Smooth muscle cell (in vitro differentiated cells): ENCODE results near the gene ARHGAP12. TPM values are rescaled to one million over a fixed set of nuclear protein-coding genes. Genes with fewer than 3 reads are reported as not detected.

Source experiments
- DNase-seq: peaks from one replicate; lab custom pipeline; 2025; ENCODE audit not compliant: unreplicated experiment; lab: John Stamatoyannopoulos, UW
- H2AFZ ChIP-seq: fragments of 200-600 bp; sonication (generic); 2 replicates; pipeline ENCODE4 v1.6.0; 2016; ENCODE audit warnings: antibody characterized with exemption, low read depth, mild to moderate bottlenecking
- H3F3A ChIP-seq: fragments of 200-600 bp; sonication (generic); 2 replicates; pipeline ENCODE4 v1.6.0; 2017; ENCODE audit warnings: antibody characterized with exemption, low read depth
- H3K27ac ChIP-seq: fragments of 200-600 bp; sonication (generic); 2 replicates; pipeline ENCODE4 v1.5.1; 2016; ENCODE audit warnings: low read depth, mild to moderate bottlenecking
- H3K27me3 ChIP-seq: fragments of 200-600 bp; sonication (generic); 2 replicates; pipeline ENCODE4 v1.6.1; 2016; ENCODE audit warnings: low read depth, mild to moderate bottlenecking
- H3K36me3 ChIP-seq: fragments of 200-600 bp; sonication (generic); 2 replicates; pipeline ENCODE4 v1.5.1; 2016; ENCODE audit warnings: low read depth
- H3K4me1 ChIP-seq: fragments of 200-600 bp; sonication (generic); 2 replicates; pipeline ENCODE4 v1.5.1; 2016; ENCODE audit warnings: low read depth
- H3K4me2 ChIP-seq: fragments of 200-600 bp; sonication (generic); 2 replicates; pipeline ENCODE4 v1.6.0; 2016; ENCODE audit warnings: mild to moderate bottlenecking
- H3K4me3 ChIP-seq: fragments of 200-600 bp; sonication (generic); 2 replicates; pipeline ENCODE4 v1.5.1; 2016; ENCODE audit warnings: mild to moderate bottlenecking
- H3K79me2 ChIP-seq: fragments of 200-600 bp; sonication (generic); 2 replicates; pipeline ENCODE4 v1.6.0; 2016; ENCODE audit warnings: low read depth, mild to moderate bottlenecking
- H3K9ac ChIP-seq: fragments of 200-600 bp; sonication (generic); 2 replicates; pipeline ENCODE4 v1.6.0; 2016; ENCODE audit warnings: low read depth
- H3K9me3 ChIP-seq: fragments of 200-600 bp; sonication (generic); replicated peaks from 2 replicates; pipeline ENCODE4 v1.5.1; 2016; ENCODE audit warnings: low read depth
- H4K20me1 ChIP-seq: fragments of 200-600 bp; sonication (generic); 2 replicates; pipeline ENCODE4 v1.6.0; 2016; ENCODE audit warnings: low read depth
- CTCF ChIP-seq: fragments of 200-600 bp; sonication (generic); IDR thresholded peaks from 2 replicates; pipeline ENCODE4 v1.5.1; 2017; ENCODE audit warnings: borderline replicate concordance, mild to moderate bottlenecking, antibody characterized with exemption; ENCODE audit not compliant: insufficient read depth, poor library complexity, severe bottlenecking
- WGBS: methylation state at CpG from one replicate; pipeline ENCODE4 v1.1.7; 2016; ENCODE audit warnings: low lambda C conversion rate; 5-methylcytosine and 5-hydroxymethylcytosine counted together
- polyA plus RNA-seq: library from polyadenylated mRNA; unstranded; fragments of >200 nt; fragmentation: Nextera tagmentation; extraction: Ambion mirVana; gene quantifications from 2 replicates; pipeline ENCODE4 v1.2.1, GENCODE V29; 2016
- total RNA-seq: library from RNA; depleted of rRNA; stranded (reverse); fragments of >200 nt; gene quantifications from 2 replicates; pipeline ENCODE4 v1.2.3, GENCODE V29; 2014

The ARHGAP12 gene
- total and polyA plus RNA-seq, 2 experiments from 2014 or later = 14.5 to 46.2 TPM

- no peaks in the 10 kb centered on the region for H3K36me3 ChIP-seq
- H3K9me3 ChIP-seq = no peaks in the 10 kb centered on the region
- no peaks in the 10 kb centered on the region for H3K4me1 ChIP-seq
- H4K20me1 ChIP-seq = no peaks in the 10 kb centered on the region
- no peak overlapping the region for H3K9ac ChIP-seq
- no peak overlapping the region for H3K4me3 ChIP-seq
- 82% methylated on average over 2 of the region's 2 CpGs for WGBS
- H2AFZ ChIP-seq = no peak overlapping the region
- no peak overlapping the region for H3K27ac ChIP-seq
- DNase-seq = no peak
- TF ChIP-seq CTCF = no peak
- H3K4me2 ChIP-seq = no peak overlapping the region
- H3K79me2 ChIP-seq = no peaks in the 10 kb centered on the region
- H3K27me3 ChIP-seq = no peaks in the 10 kb centered on the region
- no peaks in the 10 kb centered on the region for H3F3A ChIP-seq
These were observed 147.9 kb downstream of the ARHGAP12 start for GRCh38 chr10:31780717-31781116.

DNA sequence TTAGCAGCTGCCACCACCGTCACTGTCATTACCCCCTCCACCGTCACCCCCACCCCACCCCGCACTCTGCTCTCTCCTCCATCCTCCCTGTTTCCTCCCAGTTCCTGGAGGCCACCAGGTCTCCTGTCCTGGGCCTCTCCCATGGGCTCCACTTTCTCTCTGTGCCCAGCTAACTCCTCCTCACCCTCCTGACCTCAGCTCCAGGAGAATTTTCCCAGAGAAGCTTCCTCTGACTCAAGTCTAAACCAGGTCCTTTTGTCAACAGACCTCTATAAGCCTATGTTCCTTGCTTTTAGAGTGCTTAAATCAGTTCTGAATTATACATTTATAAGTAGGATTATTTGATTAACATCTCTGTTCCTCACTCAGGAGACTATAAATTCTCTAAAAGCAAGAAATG lies 150.0 kb downstream of the ARHGAP12 start:
- 88% methylated on average over 3 of the region's 3 CpGs for WGBS
- no peak for TF ChIP-seq CTCF
- H4K20me1 ChIP-seq = no peaks in the 10 kb centered on the region
- H3K9me3 ChIP-seq = no peaks in the 10 kb centered on the region
- H2AFZ ChIP-seq = no peak overlapping the region
- no peaks in the 10 kb centered on the region for H3K79me2 ChIP-seq
- DNase-seq = no peak
- no peaks in the 10 kb centered on the region for H3F3A ChIP-seq
- H3K4me3 ChIP-seq = no peak overlapping the region
- H3K27me3 ChIP-seq = no peaks in the 10 kb centered on the region
- no peak overlapping the region for H3K4me2 ChIP-seq
- no peaks in the 10 kb centered on the region for H3K36me3 ChIP-seq
- no peak overlapping the region for H3K9ac ChIP-seq
- peaks cover 19% of the 10 kb centered on the region for H3K4me1 ChIP-seq
- no peak overlapping the region for H3K27ac ChIP-seq

GRCh38 chr10:31776159-31776558 lies 152.5 kb downstream of the ARHGAP12 start:
- no peaks in the 10 kb centered on the region for H4K20me1 ChIP-seq
- WGBS = 96% methylated on average over 5 of the region's 5 CpGs
- H3K4me1 ChIP-seq = peaks cover 23% of the 10 kb centered on the region
- H3K36me3 ChIP-seq = no peaks in the 10 kb centered on the region
- H3K9me3 ChIP-seq = no peaks in the 10 kb centered on the region
- H3K27me3 ChIP-seq = no peaks in the 10 kb centered on the region
- H3K9ac ChIP-seq = no peak overlapping the region
- H3F3A ChIP-seq = no peaks in the 10 kb centered on the region
- no peak overlapping the region for H2AFZ ChIP-seq
- H3K27ac ChIP-seq = no peak overlapping the region
- H3K79me2 ChIP-seq = no peaks in the 10 kb centered on the region
- no peak overlapping the region for H3K4me2 ChIP-seq
- TF ChIP-seq CTCF = no peak
- no peak overlapping the region for H3K4me3 ChIP-seq
- no peak for DNase-seq

DNA sequence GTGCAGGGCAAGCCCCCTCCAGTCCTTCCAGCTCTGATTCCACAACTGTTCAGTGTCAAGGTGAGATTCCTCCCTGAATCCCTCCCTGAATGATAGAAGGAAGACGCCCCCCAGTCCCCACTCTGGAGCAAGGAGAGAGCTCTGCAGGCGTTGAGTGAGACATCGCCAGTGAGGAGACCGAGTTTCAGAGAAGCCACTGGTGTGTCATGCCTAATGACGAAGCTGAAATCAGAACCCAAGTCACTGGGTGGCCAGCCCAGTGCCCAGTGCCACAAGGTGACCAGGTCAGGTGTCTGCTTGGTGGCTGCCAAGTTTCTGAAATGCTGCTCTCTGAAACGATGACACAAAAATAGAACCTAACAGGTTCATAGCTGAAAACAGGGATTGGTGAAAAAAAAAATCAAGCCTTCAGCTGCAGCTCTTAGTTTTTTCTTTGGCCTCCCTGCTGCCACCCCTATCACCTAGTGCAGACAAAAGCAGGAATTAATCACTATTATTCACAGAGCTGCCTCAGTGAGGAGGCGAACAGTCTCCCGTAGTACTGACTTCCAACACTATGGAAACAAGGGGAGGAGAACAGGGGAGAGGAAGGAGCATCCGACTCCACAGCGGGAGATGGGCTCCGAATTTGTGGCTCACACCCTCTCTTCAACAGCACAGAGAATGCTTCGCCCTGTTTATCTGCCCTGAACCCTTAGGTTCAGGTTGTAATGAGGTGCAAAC lies 153.5 kb downstream of the ARHGAP12 start:
- Histone ChIP-seq H3K4me3 (no peak overlapping the region), H4K20me1 (no peaks in the 10 kb centered on the region), H2AFZ (no peak overlapping the region), H3K27ac (no peak overlapping the region), H3K36me3 (no peaks in the 10 kb centered on the region), H3K4me1 (peaks cover 23% of the 10 kb centered on the region), H3K4me2 (no peak overlapping the region), H3K9me3 (no peaks in the 10 kb centered on the region), H3F3A (no peaks in the 10 kb centered on the region), H3K9ac (no peak overlapping the region), H3K79me2 (no peaks in the 10 kb centered on the region), H3K27me3 (no peaks in the 10 kb centered on the region)
- TF ChIP-seq CTCF = no peak
- WGBS = 93% methylated on average over 12 of the region's 12 CpGs
- no peak for DNase-seq
